Hematopoietic multipotent progenitor cell treated with erythropoietin and hydrocortisone succinate and interleukin-3 and kit ligand, for 17 days (in vitro differentiated cells): ENCODE data around the gene DIRAS2.

Experiments used
- DNase-seq: peaks from one replicate; pipeline ENCODE4 v3.0.0-alpha.2; 2015; ENCODE audit warnings: low spot score

Gene DIRAS2

GRCh38 chr9:90612957-90613356 lies 29.7 kb downstream of the DIRAS2 start:
- DNase-seq = no peak

GRCh38 chr9:90611568-90611967 lies 31.1 kb downstream of the DIRAS2 start:
- DNase-seq = no peak

GRCh38 chr9:90611121-90611520 lies 31.5 kb downstream of the DIRAS2 start:
- DNase-seq = no peak

GRCh38 chr9:90607701-90608516 lies 34.7 kb downstream of the DIRAS2 start:
- DNase-seq = no peak

GRCh38 chr9:90600029-90600428 lies 42.6 kb downstream of the DIRAS2 start:
- DNase-seq = no peak

- no peak for DNase-seq
Observed at GRCh38 chr9:90598191-90598590, 44.4 kb downstream of the DIRAS2 start.

- no peak for DNase-seq
Observed at GRCh38 chr9:90593646-90594045, 49.0 kb downstream of the DIRAS2 start.

GRCh38 chr9:90580576-90580975 lies 62.0 kb downstream of the DIRAS2 start:
- no peak for DNase-seq

- no peak for DNase-seq
Observed at GRCh38 chr9:90579181-90579580, 63.4 kb downstream of the DIRAS2 start.

GRCh38 chr9:90578126-90578815 lies 64.4 kb downstream of the DIRAS2 start:
- no peak for DNase-seq

- DNase-seq = no peak
Observed at GRCh38 chr9:90569511-90569910, 73.1 kb downstream of the DIRAS2 start.

- DNase-seq = no peak
Observed at GRCh38 chr9:90568667-90569066, 74.0 kb downstream of the DIRAS2 start.

- no peak for DNase-seq
Observed at GRCh38 chr9:90562229-90562628, 80.4 kb downstream of the DIRAS2 start.
